Measurements from ENCODE around the gene UNC13A.
A peak's percentile ranks its signal among the peaks of the same experiment; 100 is the strongest.
"Not testable (repeated sequence)": the region's sequence is repeated elsewhere in the genome, so short reads cannot be mapped to it uniquely, and the experiment has no call there.

The UNC13A gene

DNA sequence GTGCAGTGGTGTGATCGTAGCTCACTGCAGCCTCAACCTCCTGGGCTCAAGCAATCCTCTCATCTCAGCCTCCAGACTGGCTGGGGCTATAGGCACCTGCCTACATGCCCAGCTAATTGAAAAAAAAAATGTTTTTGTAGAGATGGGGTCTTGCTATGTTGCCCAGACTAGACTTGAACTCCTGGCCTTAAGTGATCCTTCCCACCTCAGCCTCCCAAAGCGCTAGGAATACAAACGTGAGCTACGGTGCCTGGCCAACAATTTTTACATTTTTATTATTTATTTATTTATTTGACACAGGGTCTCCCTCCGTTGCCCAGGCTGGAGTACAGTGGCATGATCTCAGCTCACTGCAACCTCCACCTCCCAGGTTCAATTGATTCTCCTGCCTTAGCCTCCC lies 117.9 kb downstream of the UNC13A start:
- not testable (repeated sequence) for DNase-seq (ENCODE audit: low read depth in 2 of 2)

DNA sequence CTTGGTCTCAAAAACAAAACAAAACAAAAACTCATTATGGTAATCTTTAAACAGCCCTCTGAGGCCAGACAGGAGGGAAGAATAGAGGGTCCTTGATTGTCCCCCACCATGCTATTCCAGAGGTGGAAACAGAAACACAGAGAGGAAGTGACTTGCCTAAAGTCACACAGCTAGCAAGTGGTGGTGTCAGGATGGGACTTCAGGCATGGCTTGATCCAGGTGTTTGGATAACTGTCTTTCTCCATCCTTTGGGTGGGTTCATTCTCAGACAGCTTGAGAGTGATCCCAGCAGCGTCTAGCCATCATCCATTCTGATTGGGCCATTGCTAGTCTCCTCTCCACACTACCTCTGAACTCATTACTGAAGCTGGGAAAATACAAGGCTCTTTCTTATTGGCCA lies 120.2 kb downstream of the UNC13A start:
- no peak for DNase-seq (ENCODE audit: low read depth in 2 of 2)

- no peak for DNase-seq (ENCODE audit: low read depth in 2 of 2)
Observed at GRCh38 chr19:17565611-17566010, 122.5 kb downstream of the UNC13A start.

DNA sequence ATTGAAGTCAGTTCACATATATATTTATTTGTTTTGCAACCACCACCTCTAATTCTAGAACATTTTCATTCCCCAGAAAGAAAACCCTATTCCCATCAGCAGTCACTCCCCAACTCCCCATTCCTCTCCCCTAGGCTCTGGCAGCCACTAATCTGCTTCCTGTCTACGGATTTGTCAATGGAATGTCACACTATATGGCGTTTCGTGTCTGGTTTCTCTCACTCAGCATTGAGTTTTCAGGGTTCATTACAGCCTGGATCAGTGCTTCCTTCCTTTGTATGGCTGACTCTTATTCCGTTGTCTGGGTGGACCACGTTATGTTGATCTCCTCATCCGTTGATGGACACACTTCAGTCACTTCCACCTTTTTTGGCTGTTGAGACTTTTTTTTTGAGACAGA lies 123.4 kb downstream of the UNC13A start:
- DNase-seq (ENCODE audit: low read depth in 2 of 2), result no peak

DNA sequence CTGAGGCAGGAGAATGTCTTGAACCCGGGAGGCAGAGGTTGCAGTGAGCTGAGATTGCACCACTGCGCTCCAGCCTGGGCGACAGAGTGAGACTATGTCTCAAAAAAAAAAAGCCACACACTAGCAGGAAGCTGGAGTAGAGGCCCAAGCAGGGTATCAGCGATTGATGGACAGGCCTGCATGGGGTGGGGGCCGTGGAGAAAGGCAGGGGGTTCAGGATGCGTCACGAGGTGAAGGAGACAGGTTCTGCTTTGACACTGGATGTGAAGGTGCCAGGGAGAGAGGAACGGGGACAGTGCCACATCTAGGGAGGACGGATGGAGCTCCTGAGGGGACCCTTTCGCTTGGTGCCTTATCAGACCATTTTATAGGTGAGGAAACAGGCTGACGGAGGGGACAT lies 125.6 kb downstream of the UNC13A start:
- no peak for DNase-seq (ENCODE audit: low read depth in 2 of 2)

DNA sequence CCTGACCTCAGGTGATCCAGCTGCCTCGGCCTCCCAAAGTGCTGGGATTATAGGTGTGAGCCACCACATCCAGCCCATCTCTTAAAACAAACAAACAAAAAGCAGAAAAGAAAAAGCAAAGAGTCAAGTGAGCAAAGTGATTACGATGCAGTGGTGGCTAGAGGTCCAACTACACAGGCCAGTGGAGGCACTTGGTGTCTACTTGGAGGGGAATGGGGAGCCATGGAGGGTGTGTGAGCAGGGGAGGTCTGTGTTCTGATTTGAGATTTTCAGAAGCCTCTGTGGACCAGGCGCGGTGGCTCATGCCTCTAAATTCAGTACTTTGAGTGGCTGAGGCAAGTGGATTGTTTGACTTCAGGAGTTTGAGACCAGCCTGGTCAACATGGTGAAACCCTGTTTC lies 126.1 kb downstream of the UNC13A start:
- DNase-seq (ENCODE audit: low read depth in 2 of 2), result no peak

- DNase-seq (ENCODE audit: low read depth in 2 of 2), result no peak
Observed at GRCh38 chr19:17560205-17560595, 128.0 kb downstream of the UNC13A start.

DNA sequence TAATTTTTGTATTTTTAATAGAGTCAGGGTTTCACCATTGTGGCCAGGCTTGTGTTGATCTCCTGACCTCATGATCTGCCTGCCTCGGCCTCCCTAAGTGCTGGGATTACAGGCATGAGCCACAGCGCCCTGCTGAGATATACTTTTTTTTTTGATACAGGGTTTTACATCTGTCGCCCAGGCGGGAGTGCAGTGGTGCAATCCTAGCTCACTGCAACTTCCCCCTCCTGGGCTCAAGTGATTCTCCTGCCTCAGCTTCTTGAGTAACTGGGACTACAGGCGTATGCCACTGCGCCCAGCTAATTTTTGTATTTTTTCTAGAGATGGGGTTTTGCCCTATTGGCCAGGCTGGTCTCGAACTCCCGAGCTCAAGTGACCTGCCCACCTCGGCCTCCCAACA lies 130.7 kb downstream of the UNC13A start:
- DNase-seq (ENCODE audit: low read depth in 2 of 2), result no peak

GRCh38 chr19:17556995-17557394 lies 131.2 kb downstream of the UNC13A start:
- no peak for DNase-seq (ENCODE audit: low read depth in 2 of 2)

- DNase-seq (ENCODE audit: low read depth in 2 of 2), result peak in 1 of 2 experiments; percentile 27
Observed at GRCh38 chr19:17555929-17556813, 132.0 kb downstream of the UNC13A start.

DNA sequence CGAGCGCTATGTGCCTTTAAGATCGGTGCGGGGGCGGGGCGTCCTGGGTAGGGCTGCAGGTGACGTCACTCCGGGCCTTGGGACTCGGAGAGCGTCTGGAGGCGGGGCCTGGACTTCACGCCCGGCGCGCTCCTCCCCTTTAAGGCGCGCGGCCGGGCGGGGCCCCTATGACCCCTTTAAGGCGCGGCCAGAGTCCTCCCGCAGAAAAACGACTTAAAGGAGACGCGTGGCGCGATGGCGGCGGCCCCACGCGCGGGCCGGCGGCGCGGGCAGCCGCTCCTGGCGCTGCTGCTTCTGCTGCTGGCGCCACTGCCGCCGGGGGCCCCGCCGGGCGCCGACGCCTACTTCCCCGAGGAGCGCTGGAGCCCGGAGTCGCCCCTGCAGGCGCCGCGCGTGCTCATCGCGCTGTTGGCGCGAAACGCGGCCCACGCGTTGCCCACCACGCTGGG lies 132.7 kb downstream of the UNC13A start, which contains the start of gene COLGALT1:
TSS of gene COLGALT1 (plus strand) at position 170 of the 449 bp plus-strand sequence. CDS start at position 235, 65 bp downstream.
- DNase-seq (ENCODE audit: low read depth in 2 of 2), result peak; percentile 98 to 100

GRCh38 chr19:17554968-17555479 lies 133.1 kb downstream of the UNC13A start:
- DNase-seq (ENCODE audit: low read depth in 2 of 2), result no peak

- no peak for DNase-seq (ENCODE audit: low read depth in 2 of 2)
Observed at GRCh38 chr19:17553256-17553655, 134.9 kb downstream of the UNC13A start.

GRCh38 chr19:17552735-17553134 lies 135.4 kb downstream of the UNC13A start:
- not testable (repeated sequence) for DNase-seq (ENCODE audit: low read depth in 2 of 2)

Measured in stimulated activated CD4-positive, alpha-beta T cell treated with anti-CD3 and anti-CD28 coated beads, Interleukin-12 subunit alpha, Interleukin-12 subunit beta, amount 100 ng/mL, for 24 hours (primary cell).